Vagina (tissue), 2 donors: ENCODE data around the gene ZNF423. TPM values are rescaled to one million over a fixed set of nuclear protein-coding genes. Genes with fewer than 3 reads are reported as not detected.

Experiments used
- DNase-seq, 2 donors: peaks; one replicate each; pipeline ENCODE4 v3.0.0-alpha.2; 2017; ENCODE audit errors: extremely low spot score in 2 of 2
- H3K27ac ChIP-seq: fragments of 200-600 bp; sonication (generic); one replicate; pipeline ENCODE4 v1.5.1; 2019
- H3K27me3 ChIP-seq: fragments of 200-600 bp; sonication (generic); one replicate; pipeline ENCODE4 v1.5.1; 2019
- H3K36me3 ChIP-seq, 2 donors: fragments of 200-600 bp; sonication (generic); one replicate each; pipeline ENCODE4 v1.5.1; 2017 to 2019
- H3K4me1 ChIP-seq: fragments of 200-600 bp; sonication (generic); one replicate; pipeline ENCODE4 v1.5.1; 2019
- H3K4me3 ChIP-seq, 2 donors: fragments of 200-600 bp; sonication (generic); 1 replicate in 1 of 2; 2 replicates in 1 of 2; pipeline ENCODE4 v1.5.1; 2016 to 2019
- H3K9me3 ChIP-seq: fragments of 200-600 bp; sonication (generic); one replicate; pipeline ENCODE4 v1.5.1; 2019
- CTCF ChIP-seq, 3 experiments: fragments of 450-650 bp in 2 of 3; fragments of 200-600 bp in 1 of 3; sonication (generic) in 1 of 3; IDR thresholded peaks; one replicate each; pipeline ENCODE4 v1.5.1; 2017 to 2019; ENCODE audit warnings: antibody characterized with exemption in 3 of 3, mild to moderate bottlenecking in 2 of 3, moderate library complexity in 2 of 3
- POLR2A ChIP-seq, 2 donors: fragments of 450-650 bp; IDR thresholded peaks; one replicate each; pipeline ENCODE4 v1.6.1; 2017; ENCODE audit warnings: antibody characterized with exemption in 2 of 2, mild to moderate bottlenecking in 2 of 2, moderate library complexity in 2 of 2
- POLR2AphosphoS5 ChIP-seq, 2 donors: sonication (generic); formaldehyde crosslinking; IDR thresholded peaks; one replicate each; pipeline ENCODE4 v1.9.0; 2017; ENCODE audit warnings: antibody characterized with exemption in 2 of 2, mild to moderate bottlenecking in 2 of 2, low read depth in 1 of 2; ENCODE audit not compliant: insufficient read depth in 1 of 2
- intact Hi-C: fragments of 100-400 bp; cut with DNase I; formaldehyde crosslinking; loops from one replicate; pipeline ENCODE4 v1.15.1; 2023
- total RNA-seq: library from RNA; depleted of rRNA; stranded (reverse); fragments of >200 nt; gene quantifications from one replicate; pipeline ENCODE4 v1.2.3, GENCODE V29; 2016

The ZNF423 gene
- total RNA-seq, 1 donor from 2014 or later, result 10.3 TPM

DNA sequence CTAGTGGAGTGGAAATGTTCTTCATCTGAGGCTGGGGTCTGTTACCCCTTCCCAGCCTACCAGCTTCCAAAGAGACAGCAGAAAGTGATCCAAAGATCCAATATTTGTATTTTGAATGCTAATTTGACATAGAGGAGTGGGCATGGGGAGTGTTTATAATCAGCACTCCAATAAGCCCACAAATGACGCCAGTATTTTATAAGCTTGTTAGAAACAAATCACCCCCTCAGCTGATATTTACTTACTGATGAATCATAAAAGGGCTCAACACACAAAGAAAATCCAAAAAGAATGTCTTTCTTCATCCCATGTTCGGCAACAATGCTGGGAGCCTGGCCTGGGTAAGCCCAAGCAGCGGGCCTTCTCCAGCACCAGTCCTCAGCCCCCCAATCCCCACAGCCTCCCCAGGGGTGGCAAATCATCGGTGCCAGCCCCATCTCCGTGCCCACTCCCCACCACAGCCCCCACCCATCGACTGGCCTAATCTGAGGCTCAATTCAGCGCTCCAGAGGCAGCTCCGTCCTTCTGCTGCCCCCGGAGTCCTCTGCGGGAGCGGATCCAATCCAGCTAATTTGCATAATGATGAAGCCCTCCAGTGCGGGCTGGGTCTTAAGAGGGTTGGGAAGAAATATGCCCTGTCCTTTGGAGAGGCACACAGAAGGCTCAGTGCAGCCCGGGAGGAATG lies 312.8 kb downstream of the ZNF423 start:
- Histone ChIP-seq H3K9me3 (no peaks in the 10 kb centered on the region), H3K4me1 (peaks cover 36% of the 10 kb centered on the region), H3K36me3 (no peaks in the 10 kb centered on the region), H3K4me3 (no peak overlapping the region), H3K27ac (peak overlapping the region; percentile 69), H3K27me3 (no peaks in the 10 kb centered on the region)
- intact Hi-C loops, result no loop called here
- DNase-seq, result no peak
- TF ChIP-seq CTCF (IDR thresholded peaks at IDR 0.05) (no peak), POLR2A (IDR thresholded peaks at IDR 0.05) (no peak), POLR2AphosphoS5 (IDR thresholded peaks at IDR 0.05; ENCODE audit: insufficient read depth in 1 of 2, low read depth in 1 of 2) (no peak)

- H3K4me1 ChIP-seq, result peaks cover 36% of the 10 kb centered on the region
- H3K27ac ChIP-seq, result peak overlapping the region; percentile 55
- no peak for TF ChIP-seq POLR2AphosphoS5 (IDR thresholded peaks at IDR 0.05; ENCODE audit: insufficient read depth in 1 of 2, low read depth in 1 of 2)
- no peak for TF ChIP-seq POLR2A (IDR thresholded peaks at IDR 0.05)
- TF ChIP-seq CTCF (IDR thresholded peaks at IDR 0.05), result no peak
- no peaks in the 10 kb centered on the region for H3K9me3 ChIP-seq
- no peaks in the 10 kb centered on the region for H3K36me3 ChIP-seq
- H3K27me3 ChIP-seq, result no peaks in the 10 kb centered on the region
- no peak for DNase-seq
- intact Hi-C loops, result no loop called here
- H3K4me3 ChIP-seq, result no peak overlapping the region
These were observed 313.5 kb downstream of the ZNF423 start for GRCh38 chr16:49542391-49542891.

DNA sequence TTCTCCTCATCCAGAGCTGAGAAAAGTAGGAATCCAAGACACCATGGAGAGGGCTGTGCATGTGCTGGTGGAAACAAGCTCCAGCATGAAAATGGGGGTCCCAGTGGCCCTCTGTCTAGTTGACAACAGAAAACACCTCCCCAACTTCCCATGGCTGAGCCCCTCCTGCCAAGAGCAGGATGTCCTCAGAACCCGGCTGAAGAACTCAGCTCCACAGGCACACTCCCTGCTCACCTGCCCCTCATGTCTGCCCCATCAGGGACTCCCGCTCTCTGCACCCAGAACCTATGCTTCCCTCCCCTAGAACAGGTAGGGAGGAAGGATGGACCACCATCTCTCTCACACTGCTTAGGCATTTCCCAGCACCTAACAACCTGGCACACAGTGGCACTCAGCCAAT lies 315.1 kb downstream of the ZNF423 start:
- Histone ChIP-seq H3K4me1 (peaks cover 34% of the 10 kb centered on the region), H3K27me3 (no peaks in the 10 kb centered on the region), H3K36me3 (no peaks in the 10 kb centered on the region), H3K9me3 (no peaks in the 10 kb centered on the region), H3K4me3 (no peak overlapping the region), H3K27ac (no peak overlapping the region)
- TF ChIP-seq POLR2A (IDR thresholded peaks at IDR 0.05) (no peak), POLR2AphosphoS5 (IDR thresholded peaks at IDR 0.05; ENCODE audit: insufficient read depth in 1 of 2, low read depth in 1 of 2) (no peak), CTCF (IDR thresholded peaks at IDR 0.05) (no peak)
- no peak for DNase-seq
- intact Hi-C loops, result no loop called here

DNA sequence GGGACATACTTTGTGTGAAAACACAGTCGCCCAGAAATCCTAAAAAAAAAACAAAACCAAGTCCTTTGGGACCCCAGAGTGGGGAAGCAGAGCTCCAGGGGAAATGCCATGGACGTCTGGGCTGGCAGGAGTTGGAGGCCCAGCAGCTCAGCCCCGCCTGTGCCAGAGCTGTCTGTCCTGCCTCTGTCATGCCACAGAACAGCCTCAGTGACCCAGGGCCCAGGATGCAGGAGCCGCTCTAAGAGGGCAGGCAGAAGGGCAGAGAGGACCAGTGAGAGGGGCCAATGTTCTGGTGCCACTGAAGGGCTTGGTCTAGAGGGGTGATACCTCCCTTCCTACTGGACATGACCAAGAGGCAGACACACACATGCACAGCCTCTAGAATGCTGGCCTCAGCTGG lies 316.2 kb downstream of the ZNF423 start:
- TF ChIP-seq POLR2A (IDR thresholded peaks at IDR 0.05) (no peak), POLR2AphosphoS5 (IDR thresholded peaks at IDR 0.05; ENCODE audit: insufficient read depth in 1 of 2, low read depth in 1 of 2) (no peak), CTCF (IDR thresholded peaks at IDR 0.05) (no peak)
- Histone ChIP-seq H3K4me1 (peaks cover 23% of the 10 kb centered on the region), H3K9me3 (no peaks in the 10 kb centered on the region)

GRCh38 chr16:49537924-49538459 lies 317.9 kb downstream of the ZNF423 start:
- H3K27ac ChIP-seq, result no peak overlapping the region
- TF ChIP-seq POLR2AphosphoS5 (IDR thresholded peaks at IDR 0.05; ENCODE audit: insufficient read depth in 1 of 2, low read depth in 1 of 2) (no peak), CTCF (IDR thresholded peaks at IDR 0.05) (no peak), POLR2A (IDR thresholded peaks at IDR 0.05) (no peak)
- no peaks in the 10 kb centered on the region for H3K36me3 ChIP-seq
- DNase-seq, result no peak
- no peaks in the 10 kb centered on the region for H3K9me3 ChIP-seq
- H3K4me1 ChIP-seq, result peaks cover 10% of the 10 kb centered on the region
- no peak overlapping the region for H3K4me3 ChIP-seq
- H3K27me3 ChIP-seq, result no peaks in the 10 kb centered on the region
- intact Hi-C loops, result no loop called here

More for the DNA sequence above, 316.2 kb downstream of the ZNF423 start:
- no peaks in the 10 kb centered on the region for H3K36me3 ChIP-seq
- no peak overlapping the region for H3K4me3 ChIP-seq
- H3K27me3 ChIP-seq, result no peaks in the 10 kb centered on the region
- DNase-seq, result no peak
- intact Hi-C loops, result no loop called here
- H3K27ac ChIP-seq, result no peak overlapping the region
